Upper lobe of left lung (tissue), 4 donors: ENCODE data around the gene PRR30.

ENCODE experiments used
- CTCF ChIP-seq, 6 experiments: fragments of 450-650 bp in 4 of 6; fragments of 200-600 bp in 2 of 6; sonication (generic) in 2 of 6; IDR thresholded peaks; one replicate each; pipeline ENCODE4 v1.5.1; 2016 to 2019; ENCODE audit warnings: antibody characterized with exemption in 6 of 6
- POLR2A ChIP-seq, 4 donors: fragments of 450-650 bp; IDR thresholded peaks; one replicate each; pipeline ENCODE4 v1.5.1; 2016 to 2017; ENCODE audit warnings: antibody characterized with exemption in 4 of 4, mild to moderate bottlenecking in 2 of 4
- POLR2AphosphoS5 ChIP-seq, 2 donors: sonication (generic); formaldehyde crosslinking; IDR thresholded peaks; one replicate each; pipeline ENCODE4 v1.5.1; 2017; ENCODE audit warnings: antibody characterized with exemption in 2 of 2

GRCh38 chr2:27131429-27131828 is 7.8 kb downstream of the PRR30 start:
- TF ChIP-seq CTCF (IDR thresholded peaks at IDR 0.05) (no peak), POLR2A (IDR thresholded peaks at IDR 0.05) (no peak), POLR2AphosphoS5 (IDR thresholded peaks at IDR 0.05) (no peak)
